ENCODE measurements around the gene N4BP3. TPM values are rescaled to one million over a fixed set of nuclear protein-coding genes. Genes with fewer than 3 reads are reported as not detected.

The N4BP3 gene
- total RNA-seq, 1 experiment from 2014 or later = 32.0 TPM

DNA sequence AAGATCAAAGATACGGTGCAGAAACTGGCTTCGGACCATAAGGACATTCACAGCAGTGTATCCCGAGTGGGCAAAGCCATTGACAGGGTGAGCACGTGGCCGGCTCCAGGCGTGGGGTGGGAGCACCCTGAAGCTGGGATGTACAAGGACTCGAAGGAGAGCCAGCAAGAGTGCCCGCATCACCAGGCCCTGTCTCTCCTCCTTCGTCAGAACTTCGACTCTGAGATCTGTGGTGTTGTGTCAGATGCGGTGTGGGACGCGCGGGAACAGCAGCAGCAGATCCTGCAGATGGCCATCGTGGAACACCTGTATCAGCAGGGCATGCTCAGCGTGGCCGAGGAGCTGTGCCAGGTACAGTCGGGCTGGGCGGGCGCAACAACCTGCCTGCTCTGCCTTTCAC lies 29.3 kb downstream of the N4BP3 start:
- DNase-seq = no peak
- no peaks in the 10 kb centered on the region for H3K27me3 ChIP-seq (ENCODE audit: control insufficient read depth, insufficient read depth, low read length)
- peaks cover 51% of the 10 kb centered on the region for H3K36me3 ChIP-seq (replicated peaks; ENCODE audit: control insufficient read depth, insufficient read depth, low read length)
- H3K4me3 ChIP-seq (ENCODE audit: insufficient read depth, low read depth, low read length) = no peak overlapping the region

DNA sequence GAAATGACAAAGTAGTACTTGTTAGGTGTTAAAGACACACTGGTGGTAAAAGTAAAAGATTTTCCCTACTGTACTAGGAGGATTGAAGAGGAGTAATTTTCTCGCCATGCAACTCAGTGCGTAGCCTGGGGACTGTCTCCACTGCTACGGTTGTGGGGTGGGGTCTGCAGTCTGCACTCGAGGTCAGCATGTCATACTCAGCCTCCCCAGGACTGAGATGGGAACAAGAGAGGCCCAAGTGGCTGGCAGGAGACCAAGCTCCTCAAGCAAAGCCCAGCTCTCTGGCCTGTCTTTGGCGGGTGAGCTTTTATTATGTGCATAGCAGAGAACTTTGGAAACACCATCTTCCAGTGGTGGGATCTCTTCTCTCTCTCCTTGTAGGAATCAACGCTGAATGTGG lies 29.9 kb downstream of the N4BP3 start:
- peaks cover 54% of the 10 kb centered on the region for H3K36me3 ChIP-seq (replicated peaks; ENCODE audit: control insufficient read depth, insufficient read depth, low read length)
- DNase-seq = no peak
- no peak overlapping the region for H3K4me3 ChIP-seq (ENCODE audit: insufficient read depth, low read depth, low read length)
- H3K27me3 ChIP-seq (ENCODE audit: control insufficient read depth, insufficient read depth, low read length) = no peaks in the 10 kb centered on the region

DNA sequence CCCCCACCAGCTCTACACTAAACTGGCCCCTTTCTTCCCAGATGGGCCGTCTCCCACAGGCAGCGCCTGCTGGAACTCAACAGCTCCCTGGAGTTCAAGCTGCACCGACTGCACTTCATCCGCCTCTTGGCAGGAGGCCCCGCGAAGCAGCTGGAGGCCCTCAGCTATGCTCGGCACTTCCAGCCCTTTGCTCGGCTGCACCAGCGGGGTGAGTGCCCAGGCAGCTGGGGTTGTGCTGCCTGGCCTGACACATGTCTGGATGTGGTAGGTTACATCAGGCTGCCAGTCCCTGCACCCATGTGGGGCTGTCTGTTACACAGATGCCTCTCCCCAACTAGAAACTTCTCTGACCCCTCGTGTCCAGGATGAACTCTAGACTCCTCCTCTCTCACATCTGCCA lies 30.6 kb downstream of the N4BP3 start:
- Histone ChIP-seq H3K27me3 (ENCODE audit: control insufficient read depth, insufficient read depth, low read length) (no peaks in the 10 kb centered on the region), H3K36me3 (replicated peaks; ENCODE audit: control insufficient read depth, insufficient read depth, low read length) (peaks cover 60% of the 10 kb centered on the region), H3K4me3 (ENCODE audit: insufficient read depth, low read depth, low read length) (no peak overlapping the region)
- no peak for DNase-seq

DNA sequence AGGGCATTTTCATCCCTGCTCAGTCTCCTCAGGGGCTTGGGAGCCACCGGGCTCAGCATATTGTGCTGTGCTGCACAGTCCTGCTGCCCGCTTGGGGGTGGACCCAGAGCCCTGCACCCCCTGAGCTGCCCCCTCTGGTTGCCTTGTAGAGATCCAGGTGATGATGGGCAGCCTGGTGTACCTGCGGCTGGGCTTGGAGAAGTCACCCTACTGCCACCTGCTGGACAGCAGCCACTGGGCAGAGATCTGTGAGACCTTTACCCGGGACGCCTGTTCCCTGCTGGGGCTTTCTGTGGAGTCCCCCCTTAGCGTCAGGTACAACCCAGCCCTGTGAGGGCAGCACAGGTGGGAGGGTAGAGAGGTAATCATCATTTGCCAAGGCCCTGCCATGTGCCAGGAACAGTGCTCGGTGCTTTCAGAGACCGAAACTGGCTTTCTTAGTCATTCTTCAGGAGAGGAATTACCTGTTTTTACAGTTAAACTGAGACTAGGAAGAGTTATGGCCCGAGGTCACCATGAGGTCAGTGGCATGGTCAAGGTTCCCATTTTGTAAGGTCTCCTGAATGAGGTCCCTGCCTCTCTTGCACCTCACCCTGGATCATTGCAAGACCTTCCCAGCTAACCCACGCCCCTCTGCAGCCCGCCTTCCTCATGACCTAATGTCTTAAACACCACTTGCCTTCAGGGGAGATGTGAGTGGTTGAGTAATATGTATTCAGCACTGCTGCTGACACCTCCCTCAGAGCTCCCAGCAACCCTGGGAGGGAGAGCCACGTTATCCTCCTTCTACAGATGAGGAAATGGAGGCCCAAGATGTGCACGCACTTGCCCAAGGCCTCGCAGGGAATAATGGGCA lies 32.9 kb downstream of the N4BP3 start:
- Histone ChIP-seq H3K36me3 (replicated peaks; ENCODE audit: control insufficient read depth, insufficient read depth, low read length) (peaks cover 69% of the 10 kb centered on the region), H3K4me3 (ENCODE audit: insufficient read depth, low read depth, low read length) (no peak overlapping the region)
- DNase-seq = peak; percentile 94

DNA sequence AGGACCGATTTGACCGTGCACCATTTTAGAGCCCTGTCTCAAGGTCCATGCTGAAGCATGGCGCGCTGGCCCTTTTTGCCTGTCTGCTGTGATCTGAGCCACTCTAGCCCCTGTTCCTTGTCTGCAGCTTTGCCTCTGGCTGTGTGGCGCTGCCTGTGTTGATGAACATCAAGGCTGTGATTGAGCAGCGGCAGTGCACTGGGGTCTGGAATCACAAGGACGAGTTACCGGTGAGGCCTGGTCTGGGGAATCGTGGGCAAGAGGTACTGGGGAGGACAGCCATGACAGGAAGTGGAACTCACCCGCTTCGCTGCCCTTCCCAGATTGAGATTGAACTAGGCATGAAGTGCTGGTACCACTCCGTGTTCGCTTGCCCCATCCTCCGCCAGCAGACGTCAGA lies 34.1 kb downstream of the N4BP3 start:
- Histone ChIP-seq H3K4me3 (ENCODE audit: insufficient read depth, low read depth, low read length) (no peak overlapping the region), H3K27me3 (ENCODE audit: control insufficient read depth, insufficient read depth, low read length) (no peaks in the 10 kb centered on the region), H3K36me3 (replicated peaks; ENCODE audit: control insufficient read depth, insufficient read depth, low read length) (peaks cover 67% of the 10 kb centered on the region)
- no peak for DNase-seq

More for the DNA sequence above, 32.9 kb downstream of the N4BP3 start:
- no peaks in the 10 kb centered on the region for H3K27me3 ChIP-seq (ENCODE audit: control insufficient read depth, insufficient read depth, low read length)

DNA sequence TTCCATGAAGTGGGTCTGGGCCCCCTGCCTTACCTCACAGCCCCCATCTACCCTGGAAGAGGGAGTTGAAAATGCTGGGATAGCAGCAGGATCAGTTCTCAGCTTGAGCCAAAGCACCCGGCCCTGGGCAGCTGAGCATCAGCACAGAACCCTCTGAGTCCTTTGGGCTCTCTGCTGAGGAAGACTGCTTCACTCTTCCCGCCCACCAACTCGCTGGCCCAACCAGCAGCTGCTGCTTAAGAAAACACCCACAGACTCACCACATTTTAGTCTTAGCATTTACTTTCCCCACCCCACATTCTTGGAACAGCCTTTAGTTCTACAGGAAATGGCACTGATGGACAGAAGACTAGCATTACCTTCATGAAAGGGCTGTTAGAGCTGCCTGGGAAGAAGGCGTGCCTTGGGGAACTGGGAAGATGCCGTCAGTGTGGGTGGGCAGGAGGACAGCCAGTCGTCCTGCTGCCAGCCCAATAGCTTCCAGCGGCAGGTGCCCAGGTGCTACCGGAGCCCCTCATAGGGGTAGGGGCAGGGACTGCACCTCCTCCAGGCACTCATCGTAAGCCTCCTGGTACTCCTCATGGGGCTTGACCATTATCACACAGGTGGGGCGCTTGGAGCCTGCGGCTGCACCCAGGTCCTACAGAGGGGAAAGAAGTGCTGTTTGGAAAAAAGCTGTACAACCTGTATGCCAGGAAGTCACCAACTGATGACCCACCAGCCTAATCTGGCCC lies 36.0 kb downstream of the N4BP3 start:
- Histone ChIP-seq H3K27me3 (ENCODE audit: control insufficient read depth, insufficient read depth, low read length) (no peaks in the 10 kb centered on the region), H3K4me3 (ENCODE audit: insufficient read depth, low read depth, low read length) (no peak overlapping the region), H3K36me3 (replicated peaks; ENCODE audit: control insufficient read depth, insufficient read depth, low read length) (peaks cover 52% of the 10 kb centered on the region)
- no peak for DNase-seq

DNA sequence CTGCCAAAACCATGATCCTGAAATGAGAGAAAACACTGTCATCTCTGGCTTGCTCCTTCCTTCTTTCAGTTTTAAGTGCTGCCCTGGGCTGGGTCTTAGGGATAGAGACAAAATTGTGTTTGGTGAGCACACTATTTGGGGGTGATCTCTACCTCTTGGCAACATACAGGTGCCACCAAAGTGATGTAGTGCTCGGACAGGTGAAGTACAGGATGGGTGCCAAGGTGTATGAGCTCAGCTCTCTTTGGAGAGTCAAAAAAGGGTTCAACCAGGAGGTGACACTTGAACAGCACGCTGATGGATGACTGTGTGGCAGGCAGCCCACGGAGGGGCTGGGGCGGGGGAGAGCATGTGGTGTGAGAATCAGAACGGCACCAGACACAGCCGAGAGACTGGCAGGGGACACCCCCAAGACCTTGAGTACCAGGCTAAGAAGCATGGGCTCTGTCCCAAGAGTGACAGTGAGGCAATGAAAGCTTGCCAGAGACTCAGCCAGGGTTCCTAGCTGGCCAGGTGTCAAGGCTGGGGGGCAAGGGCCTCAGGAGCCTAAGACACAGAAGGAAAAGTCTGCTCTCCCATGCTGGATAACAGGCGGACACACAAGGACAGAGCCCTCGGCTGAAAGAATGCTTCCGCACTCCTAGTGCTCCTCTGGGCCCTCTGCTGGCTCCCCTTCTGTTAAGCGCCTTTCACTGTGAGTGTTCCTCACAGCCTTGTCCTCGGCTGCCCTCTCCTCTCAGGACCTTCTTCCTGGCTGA lies 37.8 kb downstream of the N4BP3 start:
- no peak for DNase-seq
- Histone ChIP-seq H3K27me3 (ENCODE audit: control insufficient read depth, insufficient read depth, low read length) (no peaks in the 10 kb centered on the region), H3K36me3 (replicated peaks; ENCODE audit: control insufficient read depth, insufficient read depth, low read length) (peaks cover 46% of the 10 kb centered on the region), H3K4me3 (ENCODE audit: insufficient read depth, low read depth, low read length) (no peak overlapping the region)

DNA sequence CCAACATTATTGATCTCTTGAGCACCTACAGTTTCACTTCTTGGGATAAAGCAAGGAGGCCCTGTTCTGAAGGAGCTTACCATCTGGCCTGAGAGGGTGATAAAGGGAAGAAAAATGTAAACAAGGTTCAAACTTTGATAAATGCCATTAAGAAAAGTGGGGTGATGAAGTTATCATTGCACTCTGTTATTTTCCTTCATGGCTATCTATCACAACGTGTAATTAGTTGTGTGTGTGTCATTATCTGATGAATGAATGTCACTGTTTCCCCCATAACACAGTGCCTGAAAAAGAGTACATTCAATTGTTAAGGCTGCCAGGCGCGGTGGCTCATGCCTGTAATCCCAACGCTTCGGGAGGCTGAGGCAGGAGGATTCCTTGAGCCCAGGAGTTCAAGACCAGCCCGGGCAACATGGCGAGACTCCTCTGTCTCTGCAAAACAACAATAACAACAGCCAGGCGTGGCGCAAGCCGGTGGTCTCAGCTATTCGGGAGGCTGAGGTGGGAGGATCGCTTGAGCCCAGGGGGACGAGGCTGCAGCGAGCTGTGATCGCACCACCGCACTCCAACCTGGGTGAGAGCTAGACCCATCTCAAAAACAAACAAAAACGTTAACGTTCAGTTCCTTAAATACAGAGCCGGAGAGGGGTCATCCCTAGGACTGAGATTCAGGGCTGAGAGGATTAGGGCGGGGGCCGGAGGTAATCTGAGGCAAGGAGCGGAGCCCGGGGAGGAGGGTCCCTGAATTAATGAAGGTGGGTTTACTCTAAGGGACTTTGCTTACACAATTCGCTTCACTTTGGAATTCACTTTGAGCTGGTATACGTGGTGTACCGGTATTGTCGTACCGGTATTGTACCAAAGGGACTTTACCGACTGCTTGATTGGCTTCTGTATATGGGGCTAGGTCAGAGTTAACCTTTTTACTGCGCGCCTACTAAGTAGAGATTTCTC lies 39.4 kb downstream of the N4BP3 start:
- H3K36me3 ChIP-seq (replicated peaks; ENCODE audit: control insufficient read depth, insufficient read depth, low read length) = peaks cover 29% of the 10 kb centered on the region
- DNase-seq = peak; percentile 63
- H3K27me3 ChIP-seq (ENCODE audit: control insufficient read depth, insufficient read depth, low read length) = no peaks in the 10 kb centered on the region
- peak overlapping the region; percentile 85 for H3K4me3 ChIP-seq (ENCODE audit: insufficient read depth, low read depth, low read length)

DNA sequence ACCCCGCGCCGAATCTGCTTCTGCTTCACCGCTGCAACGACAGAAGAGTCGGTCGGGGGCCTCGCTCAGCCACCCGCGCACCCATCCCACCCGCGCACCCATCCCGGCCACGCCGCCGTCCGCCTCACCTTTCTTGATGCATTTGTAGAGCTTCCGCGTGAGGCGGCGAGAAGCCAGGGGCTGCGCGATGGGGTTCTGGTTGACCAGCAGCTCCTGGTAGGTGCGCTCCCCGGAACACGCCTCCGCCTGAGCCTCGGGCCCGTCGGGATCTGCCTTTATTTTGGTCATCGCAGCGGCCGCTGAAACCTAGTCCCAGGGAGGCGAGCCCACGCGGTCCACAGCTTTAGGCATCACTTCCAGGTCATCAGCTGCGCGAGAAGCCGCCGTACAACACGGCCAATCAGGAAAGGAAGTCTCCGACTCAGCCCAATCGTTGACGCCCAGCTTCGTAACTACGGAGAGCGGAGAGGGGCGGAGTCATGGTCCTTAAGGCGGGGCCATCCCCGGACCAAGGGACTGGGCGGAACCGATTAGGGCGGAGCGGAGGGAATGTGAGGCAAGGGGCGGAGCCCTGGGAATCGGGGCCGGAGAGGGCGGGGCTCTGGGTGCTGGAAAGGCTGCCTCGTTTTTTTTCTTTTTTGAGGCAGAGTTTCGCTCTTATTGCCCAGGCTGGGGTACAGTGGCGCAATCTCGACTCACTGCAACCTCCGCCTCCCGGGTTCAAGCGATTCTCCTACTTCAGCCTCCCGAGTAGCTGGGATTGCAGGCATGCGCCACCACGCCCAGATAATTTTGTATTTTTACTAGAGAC lies 40.4 kb downstream of the N4BP3 start, which contains the start of gene NHP2:
TSS of gene NHP2 (minus strand) at position 356 of the 811 bp plus-strand sequence. CDS start at position 288, 68 bp downstream.
- Histone ChIP-seq H3K27me3 (ENCODE audit: control insufficient read depth, insufficient read depth, low read length) (no peaks in the 10 kb centered on the region), H3K4me3 (ENCODE audit: insufficient read depth, low read depth, low read length) (peak within 1 kb of the TSS; percentile 85), H3K36me3 (replicated peaks; ENCODE audit: control insufficient read depth, insufficient read depth, low read length) (peaks cover 20% of the 10 kb centered on the region)
- DNase-seq = peak; percentile 99

DNA sequence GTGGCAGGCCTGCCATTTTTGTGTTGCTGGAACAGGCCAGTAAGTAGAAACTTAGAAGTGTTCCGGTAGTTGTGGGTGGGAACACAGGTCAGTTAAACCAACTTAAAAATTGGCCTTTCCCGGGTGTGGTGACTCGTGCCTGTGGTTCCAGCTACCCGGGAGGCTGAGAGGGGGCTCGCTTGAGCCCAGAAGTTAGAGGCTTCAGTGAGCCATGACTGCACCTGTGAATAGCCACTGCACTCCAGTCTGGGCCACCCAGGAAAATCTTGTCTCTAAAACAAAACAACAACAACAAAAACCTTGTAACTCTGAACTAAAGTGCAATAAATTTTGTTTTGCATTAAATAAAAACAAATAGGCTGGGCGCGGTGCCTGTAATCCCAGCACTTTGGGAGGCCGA lies 41.7 kb downstream of the N4BP3 start:
- Histone ChIP-seq H3K27me3 (ENCODE audit: control insufficient read depth, insufficient read depth, low read length) (no peaks in the 10 kb centered on the region), H3K4me3 (ENCODE audit: insufficient read depth, low read depth, low read length) (no peak overlapping the region), H3K36me3 (replicated peaks; ENCODE audit: control insufficient read depth, insufficient read depth, low read length) (peaks cover 11% of the 10 kb centered on the region)
- no peak for DNase-seq

DNA sequence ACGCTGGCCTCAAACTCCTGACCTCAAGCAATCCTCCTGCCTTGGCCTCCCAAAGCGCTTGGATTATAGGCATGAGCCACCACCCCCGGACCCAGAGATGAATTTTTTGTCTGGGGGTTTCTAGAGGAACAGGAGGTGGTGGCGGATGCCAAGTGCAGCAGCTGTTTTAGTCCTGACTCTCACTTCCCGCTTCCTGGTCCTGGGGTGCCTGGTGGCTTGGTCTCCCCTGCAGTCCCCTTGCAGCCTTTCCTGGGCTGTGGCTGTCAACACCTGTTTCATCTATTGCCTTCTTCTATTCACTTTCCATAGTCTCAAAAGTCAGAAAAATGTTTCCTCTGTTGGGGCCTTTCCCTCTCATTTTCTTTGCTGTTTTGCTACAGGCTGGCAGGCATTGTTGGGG lies 46.8 kb downstream of the N4BP3 start:
- Histone ChIP-seq H3K27me3 (ENCODE audit: control insufficient read depth, insufficient read depth, low read length) (peaks cover 5% of the 10 kb centered on the region; the same call in 1 of the 2 replicates), H3K36me3 (replicated peaks; ENCODE audit: control insufficient read depth, insufficient read depth, low read length) (no peaks in the 10 kb centered on the region), H3K4me3 (ENCODE audit: insufficient read depth, low read depth, low read length) (no peak overlapping the region)
- no peak for DNase-seq

DNA sequence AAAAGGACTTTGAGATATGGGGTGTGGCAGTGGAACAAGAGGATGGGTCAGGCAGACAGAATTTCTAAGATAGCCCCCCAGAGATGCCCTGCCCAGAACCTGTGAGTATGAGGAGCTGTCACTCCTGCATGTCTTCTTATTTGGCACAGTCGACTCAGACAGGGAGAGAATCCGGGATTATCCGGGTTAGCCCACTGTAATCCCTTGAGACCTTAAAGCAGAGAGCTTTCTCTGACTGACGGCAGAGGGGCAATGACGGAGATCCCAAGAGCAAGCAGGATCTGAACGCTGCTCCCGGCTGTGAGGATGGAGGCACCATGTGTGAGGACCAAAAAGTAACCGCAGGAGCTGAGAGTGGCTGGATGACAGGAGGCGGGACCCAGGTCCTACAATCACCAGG lies 49.1 kb downstream of the N4BP3 start:
- H3K4me3 ChIP-seq (ENCODE audit: insufficient read depth, low read depth, low read length) = no peak overlapping the region
- no peak for DNase-seq
- no peaks in the 10 kb centered on the region for H3K36me3 ChIP-seq (replicated peaks; ENCODE audit: control insufficient read depth, insufficient read depth, low read length)
- peaks cover 5% of the 10 kb centered on the region; the same call in 1 of the 2 replicates for H3K27me3 ChIP-seq (ENCODE audit: control insufficient read depth, insufficient read depth, low read length)

Measured in H7 (cell line).